HCT116 (cell line): ENCODE measurements around the gene CRK. TPM values are rescaled to one million over a fixed set of nuclear protein-coding genes. Genes with fewer than 3 reads are reported as not detected.

Experiments
- ATAC-seq: fragments of 200-7000 bp; cut with Tn5 transposase; 2 replicates; pipeline ENCODE4 v1.9.1; 2020; ENCODE audit warnings: mild to moderate bottlenecking, moderate library complexity
- BruUV-seq: library from RNA; stranded (reverse); fragments of 400-500 nt; replicated peaks from 2 replicates; lab custom pipeline; 2021; lab: Mats Ljungman, UMichigan
- CTCF ChIA-PET: fragments of 300-600 bp; sonication (Branson Sonifier 250); formaldehyde crosslinking; loops from one replicate; lab custom pipeline; 2021; ENCODE audit warnings: antibody characterized with exemption; lab: Charles Lee
- POLR2A ChIA-PET: fragments of 300-600, 350-600 bp; sonication (Branson Sonifier 250); formaldehyde crosslinking; loops from one replicate; lab custom pipeline; 2021; ENCODE audit warnings: antibody characterized with exemption; lab: Charles Lee
- RAD21 ChIA-PET, 2 experiments: fragments of 300-600 bp; sonication (Branson Sonifier 250); formaldehyde crosslinking; loops; one replicate each; lab custom pipeline; 2023; ENCODE audit warnings: low total read pairs in 2 of 2; ENCODE audit not compliant: uncharacterized antibody in 2 of 2, unreplicated experiment in 2 of 2, low non-redundant PET in 1 of 2; lab: Charles Lee
- DNase-seq: peaks from one replicate; pipeline ENCODE4 v3.0.0-alpha.2; 2010; ENCODE audit warnings: low read depth, low spot score
- H2AFZ ChIP-seq: fragments of 200-600 bp; shearing (Covaris generic), sonication (generic); 2 replicates; pipeline ENCODE4 v1.6.1; 2017; ENCODE audit warnings: low read depth, mixed run types, mixed read lengths, antibody characterized with exemption, low read length; ENCODE audit not compliant: poor library complexity, severe bottlenecking
- H3K27ac ChIP-seq: 2 replicates; pipeline ENCODE4 v1.5.1; 2012; ENCODE audit warnings: low read depth, low read length
- H3K27me3 ChIP-seq: fragments of 200-600 bp; sonication (generic); 2 replicates; pipeline ENCODE4 v1.6.1; 2016; ENCODE audit warnings: mixed run types, low read length, mixed read lengths; ENCODE audit not compliant: insufficient read depth
- H3K36me3 ChIP-seq, 2 experiments: fragments of 200-500 bp in 1 of 2; fragments of 200-600 bp in 1 of 2; sonication (Bioruptor generic) in 1 of 2; sonication (generic) in 1 of 2; 2 replicates each; pipeline versions ENCODE4 v1.5.1 to v1.6.1; 2014 to 2016; ENCODE audit warnings: low read length in 2 of 2, inconsistent platforms in 1 of 2, mixed read lengths in 1 of 2, mixed run types in 1 of 2; ENCODE audit not compliant: insufficient read depth in 2 of 2, control insufficient read depth in 1 of 2
- H3K4me1 ChIP-seq, 2 experiments: fragments of 200-600 bp in 1 of 2; sonication (generic) in 1 of 2; 2 replicates each; pipeline versions ENCODE4 v1.5.1 to v1.6.1; 2012 to 2017; ENCODE audit warnings: low read length in 2 of 2, inconsistent platforms in 1 of 2, mild to moderate bottlenecking in 1 of 2, mixed read lengths in 1 of 2, mixed run types in 1 of 2, moderate library complexity in 1 of 2; ENCODE audit not compliant: insufficient read depth in 2 of 2, control insufficient read depth in 1 of 2
- H3K4me2 ChIP-seq: fragments of 200-600 bp; sonication (generic); 2 replicates; pipeline ENCODE4 v1.6.1; 2017; ENCODE audit warnings: mixed run types, low read length, mixed read lengths
- H3K4me3 ChIP-seq, 2 experiments: fragments of 200-600 bp in 1 of 2; sonication (generic) in 1 of 2; replicated peaks in 1 of 2; 2 replicates each; pipeline ENCODE4 v1.5.1; 2011 to 2016; ENCODE audit warnings: low read length in 2 of 2, control low read depth in 1 of 2, low read depth in 1 of 2, mild to moderate bottlenecking in 1 of 2, mixed read lengths in 1 of 2, mixed run types in 1 of 2
- H3K79me2 ChIP-seq: fragments of 200-600 bp; sonication (generic); 2 replicates; pipeline ENCODE4 v1.6.1; 2017; ENCODE audit warnings: mild to moderate bottlenecking, mixed run types, low read length, moderate library complexity, mixed read lengths; ENCODE audit not compliant: insufficient read depth
- H3K9ac ChIP-seq: fragments of 200-600 bp; sonication (generic); 2 replicates; pipeline ENCODE4 v1.6.1; 2016; ENCODE audit warnings: low read length, mixed read lengths
- H3K9me2 ChIP-seq: fragments of 200-600 bp; sonication (generic), shearing (Covaris generic); 2 replicates; pipeline ENCODE4 v1.6.1; 2017; ENCODE audit warnings: mixed run types, mild to moderate bottlenecking, moderate library complexity; ENCODE audit not compliant: insufficient read depth
- H3K9me3 ChIP-seq, 2 experiments: fragments of 200-500 bp in 1 of 2; fragments of 200-600 bp in 1 of 2; sonication (Bioruptor generic) in 1 of 2; sonication (generic) in 1 of 2; 2 replicates each; pipeline ENCODE4 v1.6.1; 2014 to 2017; ENCODE audit warnings: low read length in 2 of 2, mixed read lengths in 2 of 2, inconsistent platforms in 1 of 2, low read depth in 1 of 2, mild to moderate bottlenecking in 1 of 2, mixed run types in 1 of 2, moderate library complexity in 1 of 2; ENCODE audit not compliant: control insufficient read depth in 1 of 2, insufficient read depth in 1 of 2
- H4K20me1 ChIP-seq: fragments of 200-600 bp; sonication (generic), shearing (Covaris generic); 2 replicates; pipeline ENCODE4 v1.6.1; 2017; ENCODE audit warnings: mixed run types, mild to moderate bottlenecking, moderate library complexity; ENCODE audit not compliant: insufficient read depth
- CBX3 ChIP-seq: IDR thresholded peaks from 2 replicates; pipeline ENCODE4 v1.6.1; 2012; ENCODE audit warnings: low read depth
- CTCF ChIP-seq, 3 experiments: fragments of 200-600 bp in 1 of 3; sonication (generic) in 1 of 3; IDR thresholded peaks in 2 of 3; conservative IDR thresholded peaks in 1 of 3; 2 replicates each; pipeline ENCODE4 v1.5.1; 2012 to 2017; ENCODE audit warnings: low read depth in 2 of 3, low read length in 2 of 3, antibody characterized with exemption in 1 of 3, borderline replicate concordance in 1 of 3, control low read depth in 1 of 3, mild to moderate bottlenecking in 1 of 3, mixed read lengths in 1 of 3, mixed run types in 1 of 3, moderate library complexity in 1 of 3; ENCODE audit not compliant: insufficient read depth in 1 of 3
- EGR1 ChIP-seq: IDR thresholded peaks from 2 replicates; pipeline ENCODE4 v1.6.1; 2012; ENCODE audit warnings: low read depth
- EZH2 ChIP-seq: fragments of 200-600 bp; sonication (generic); IDR thresholded peaks from 2 replicates; pipeline ENCODE4 v1.6.1; 2017; ENCODE audit warnings: antibody characterized with exemption, mixed run types
- EZH2phosphoT487 ChIP-seq: fragments of 200-600 bp; IDR thresholded peaks from 2 replicates; pipeline ENCODE4 v1.6.1; 2018; ENCODE audit warnings: antibody characterized with exemption, borderline replicate concordance
- FOSL1 ChIP-seq: IDR thresholded peaks from 2 replicates; pipeline ENCODE4 v1.6.1; 2012; ENCODE audit warnings: low read depth
- MAX ChIP-seq: IDR thresholded peaks from 2 replicates; pipeline ENCODE4 v1.6.1; 2012
- POLR2AphosphoS5 ChIP-seq: IDR thresholded peaks from 2 replicates; pipeline ENCODE4 v1.6.1; 2011; ENCODE audit warnings: mild to moderate bottlenecking, low read depth, low read length, moderate library complexity
- RAD21 ChIP-seq: IDR thresholded peaks from 2 replicates; pipeline ENCODE4 v1.6.1; 2012; ENCODE audit warnings: low read depth, mild to moderate bottlenecking
- SIN3A ChIP-seq: IDR thresholded peaks from 2 replicates; pipeline ENCODE4 v1.6.1; 2012; ENCODE audit warnings: low read depth
- SP1 ChIP-seq: IDR thresholded peaks from 2 replicates; pipeline ENCODE4 v1.6.1; 2012; ENCODE audit warnings: low read depth
- SRF ChIP-seq: IDR thresholded peaks from 2 replicates; pipeline ENCODE4 v1.6.1; 2012; ENCODE audit warnings: low read depth
- ZBTB33 ChIP-seq: IDR thresholded peaks from 2 replicates; pipeline ENCODE4 v1.6.1; 2011; ENCODE audit warnings: mild to moderate bottlenecking, low read length, moderate library complexity; ENCODE audit not compliant: insufficient replicate concordance; ENCODE audit errors: extremely low read depth
- ZFX ChIP-seq: fragments of 450-650 bp; IDR thresholded peaks from 2 replicates; pipeline ENCODE4 v1.6.1; 2017
- ZNF274 ChIP-seq: fragments of 200-500 bp; sonication (Bioruptor generic); IDR thresholded peaks from 2 replicates; pipeline ENCODE4 v1.6.1; 2014; ENCODE audit warnings: mild to moderate bottlenecking, low read depth, low read length, inconsistent platforms
- intact Hi-C: fragments of 100-400 bp; cut with micrococcal nuclease; formaldehyde crosslinking; loops from 2 replicates; pipeline ENCODE4 v1.10.0; 2022
- total RNA-seq: library from RNA; stranded (reverse); gene quantifications from one replicate; pipeline ENCODE4 v1.2.1, GENCODE V29; 2021; ENCODE audit not compliant: unreplicated experiment

The CRK gene
- total RNA-seq, 1 experiment from 2014 or later, result 55.5 TPM

DNA sequence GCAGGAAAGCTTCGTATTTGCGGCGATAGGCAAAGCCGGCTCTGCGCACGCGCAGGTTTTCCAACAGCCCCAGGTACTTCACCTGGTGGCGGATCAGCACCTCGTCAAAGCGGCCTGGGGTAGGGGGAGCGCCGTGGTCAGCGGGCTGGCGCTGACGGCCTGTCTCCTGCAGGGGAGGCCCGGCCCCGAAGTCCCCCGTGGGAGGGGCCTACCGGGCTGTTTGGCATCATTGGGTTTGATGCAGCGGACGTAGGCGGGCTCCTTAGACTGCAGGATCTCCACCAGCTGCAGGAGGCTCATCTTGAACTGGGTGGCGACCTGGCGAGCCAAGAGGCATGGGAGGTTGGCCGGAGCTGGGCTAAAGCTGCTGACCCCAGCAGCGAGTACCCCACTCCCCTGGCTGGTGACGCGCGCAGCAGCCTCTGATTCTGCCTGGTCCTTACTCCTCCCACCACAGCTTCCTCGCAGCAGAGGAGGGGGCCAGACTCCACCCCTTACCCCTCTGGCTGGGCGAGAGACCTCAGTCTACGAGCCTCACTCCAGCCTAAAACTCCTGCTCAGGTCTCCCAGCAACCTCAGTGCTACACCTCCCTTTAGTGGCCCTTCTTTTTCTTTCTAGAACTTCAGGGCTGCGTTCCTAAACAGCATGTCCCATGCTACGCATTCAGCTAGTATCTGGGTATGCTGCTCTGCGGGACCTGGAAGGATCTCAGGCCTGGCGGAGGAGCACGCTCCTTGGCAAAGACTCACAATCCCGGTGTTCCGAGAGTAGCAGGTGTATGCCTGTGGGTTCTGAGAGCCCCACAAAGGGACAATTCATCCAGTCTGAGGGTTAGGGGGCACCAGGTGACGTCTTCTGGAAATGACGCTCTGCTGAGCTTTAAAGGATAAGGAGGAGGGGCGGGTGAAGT is 16.1 kb upstream of the CRK start (continued):
- no peak for TF ChIP-seq SP1
- TF ChIP-seq CBX3, result no peak
- TF ChIP-seq SIN3A, result no peak
- no peak for TF ChIP-seq EGR1
- no peak for TF ChIP-seq RAD21
- TF ChIP-seq, all 23 proteins: peak for 0

GRCh38 chr17:1471490-1471889 is 15.5 kb upstream of the CRK start:
- ChIA-PET RAD21 (no interaction called here), POLR2A (interaction anchor here (1.9 kb wide), 1 partner anchor 8 kb away, joined by 8 read pairs; no protein-coding TSS in a partner anchor), CTCF (no interaction called here)
- intact Hi-C loops, result no loop called here
- H3K36me3 ChIP-seq, result peaks cover 15 to 40% of the 10 kb centered on the region in 2 experiments; a peak in 3 of 4 replicates
- no peaks in the 10 kb centered on the region for H4K20me1 ChIP-seq
- DNase-seq (no peak), ATAC-seq (no peak)
- H3K4me1 ChIP-seq, result no peaks in the 10 kb centered on the region
- H3K9ac ChIP-seq, result no peak overlapping the region
- no peaks in the 10 kb centered on the region for H3K9me2 ChIP-seq
- no peaks in the 10 kb centered on the region for H3K27me3 ChIP-seq
- H3K4me2 ChIP-seq, result no peak overlapping the region
- H3K9me3 ChIP-seq, result no peaks in the 10 kb centered on the region
- H3K79me2 ChIP-seq, result peaks cover 4% of the 10 kb centered on the region; the same call in 1 of the 2 replicates
- H3K4me3 ChIP-seq, result no peak overlapping the region
- no peak overlapping the region for H2AFZ ChIP-seq
- no TSS peak for BruUV-seq
- no peak overlapping the region for H3K27ac ChIP-seq
- TF ChIP-seq EZH2 (no peak), RAD21 (no peak), CTCF (IDR thresholded peaks at IDR 0.05 in 2 of 3, conservative IDR thresholded peaks at IDR 0.05 in 1 of 3; ENCODE audit: borderline replicate concordance in 1 of 3, insufficient read depth in 1 of 3, low read depth in 2 of 3, low read length in 2 of 3) (no peak), CBX3 (no peak), ZNF274 (no peak), ZBTB33 (no peak), SP1 (no peak), EGR1 (no peak), ZFX (no peak), EZH2phosphoT487 (no peak), SRF (no peak), MAX (no peak), FOSL1 (no peak), POLR2AphosphoS5 (no peak)
- TF ChIP-seq, all 23 proteins: peak for 0
